Measurements from ENCODE around the gene LRMDA. TPM values are rescaled to one million over a fixed set of nuclear protein-coding genes. Genes with fewer than 3 reads are reported as not detected.

The LRMDA gene
- total RNA-seq, 1 donor from 2014 or later: 0.19 TPM

DNA sequence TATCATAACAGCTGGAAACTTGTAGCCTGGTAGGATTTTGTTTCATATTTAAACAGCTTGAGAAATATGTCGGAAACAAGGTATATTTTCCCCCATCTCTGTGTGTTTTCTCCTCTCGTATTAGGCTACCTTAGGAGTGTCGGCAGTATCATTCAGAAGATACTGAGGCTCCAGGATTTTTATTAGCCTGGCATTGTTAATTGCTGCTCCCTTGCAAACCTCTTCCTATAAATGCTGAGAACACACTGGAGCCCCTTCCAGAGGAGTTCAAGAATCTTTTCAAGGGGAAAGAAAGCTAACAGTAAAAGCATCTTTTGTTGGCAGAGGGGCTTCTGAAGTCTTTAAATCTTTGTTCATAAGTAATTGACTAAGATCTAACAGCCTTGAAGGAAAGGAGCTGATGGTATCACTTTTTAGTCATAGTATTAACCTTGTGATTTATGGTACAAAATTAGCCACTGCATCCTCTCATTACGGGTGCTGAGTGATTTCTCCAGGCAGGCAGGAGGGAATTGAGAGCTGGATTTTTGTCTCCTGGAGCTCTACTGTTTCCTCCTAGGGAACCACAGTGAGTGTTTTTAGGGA is 998.7 kb downstream of the LRMDA start:
- TF ChIP-seq, protein P1, sequence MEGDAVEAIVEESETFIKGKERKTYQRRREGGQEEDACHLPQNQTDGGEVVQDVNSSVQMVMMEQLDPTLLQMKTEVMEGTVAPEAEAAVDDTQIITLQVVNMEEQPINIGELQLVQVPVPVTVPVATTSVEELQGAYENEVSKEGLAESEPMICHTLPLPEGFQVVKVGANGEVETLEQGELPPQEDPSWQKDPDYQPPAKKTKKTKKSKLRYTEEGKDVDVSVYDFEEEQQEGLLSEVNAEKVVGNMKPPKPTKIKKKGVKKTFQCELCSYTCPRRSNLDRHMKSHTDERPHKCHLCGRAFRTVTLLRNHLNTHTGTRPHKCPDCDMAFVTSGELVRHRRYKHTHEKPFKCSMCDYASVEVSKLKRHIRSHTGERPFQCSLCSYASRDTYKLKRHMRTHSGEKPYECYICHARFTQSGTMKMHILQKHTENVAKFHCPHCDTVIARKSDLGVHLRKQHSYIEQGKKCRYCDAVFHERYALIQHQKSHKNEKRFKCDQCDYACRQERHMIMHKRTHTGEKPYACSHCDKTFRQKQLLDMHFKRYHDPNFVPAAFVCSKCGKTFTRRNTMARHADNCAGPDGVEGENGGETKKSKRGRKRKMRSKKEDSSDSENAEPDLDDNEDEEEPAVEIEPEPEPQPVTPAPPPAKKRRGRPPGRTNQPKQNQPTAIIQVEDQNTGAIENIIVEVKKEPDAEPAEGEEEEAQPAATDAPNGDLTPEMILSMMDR (IDR thresholded peaks at IDR 0.05): no peak
- Mint-ChIP-seq H3K9me3 (ENCODE audit: unreplicated experiment) (no peaks in the 10 kb centered on the region), H3K27me3 (ENCODE audit: unreplicated experiment) (no peaks in the 10 kb centered on the region), H3K4me1 (ENCODE audit: unreplicated experiment) (peaks cover 59% of the 10 kb centered on the region), H3K4me3 (ENCODE audit: unreplicated experiment) (peak overlapping the region; percentile 46), H3K36me3 (ENCODE audit: unreplicated experiment) (peaks cover 3% of the 10 kb centered on the region), H3K27ac (ENCODE audit: unreplicated experiment) (peak overlapping the region; percentile 95)
- no peak for DNase-seq (ENCODE audit: extremely low spot score, unreplicated experiment)

DNA sequence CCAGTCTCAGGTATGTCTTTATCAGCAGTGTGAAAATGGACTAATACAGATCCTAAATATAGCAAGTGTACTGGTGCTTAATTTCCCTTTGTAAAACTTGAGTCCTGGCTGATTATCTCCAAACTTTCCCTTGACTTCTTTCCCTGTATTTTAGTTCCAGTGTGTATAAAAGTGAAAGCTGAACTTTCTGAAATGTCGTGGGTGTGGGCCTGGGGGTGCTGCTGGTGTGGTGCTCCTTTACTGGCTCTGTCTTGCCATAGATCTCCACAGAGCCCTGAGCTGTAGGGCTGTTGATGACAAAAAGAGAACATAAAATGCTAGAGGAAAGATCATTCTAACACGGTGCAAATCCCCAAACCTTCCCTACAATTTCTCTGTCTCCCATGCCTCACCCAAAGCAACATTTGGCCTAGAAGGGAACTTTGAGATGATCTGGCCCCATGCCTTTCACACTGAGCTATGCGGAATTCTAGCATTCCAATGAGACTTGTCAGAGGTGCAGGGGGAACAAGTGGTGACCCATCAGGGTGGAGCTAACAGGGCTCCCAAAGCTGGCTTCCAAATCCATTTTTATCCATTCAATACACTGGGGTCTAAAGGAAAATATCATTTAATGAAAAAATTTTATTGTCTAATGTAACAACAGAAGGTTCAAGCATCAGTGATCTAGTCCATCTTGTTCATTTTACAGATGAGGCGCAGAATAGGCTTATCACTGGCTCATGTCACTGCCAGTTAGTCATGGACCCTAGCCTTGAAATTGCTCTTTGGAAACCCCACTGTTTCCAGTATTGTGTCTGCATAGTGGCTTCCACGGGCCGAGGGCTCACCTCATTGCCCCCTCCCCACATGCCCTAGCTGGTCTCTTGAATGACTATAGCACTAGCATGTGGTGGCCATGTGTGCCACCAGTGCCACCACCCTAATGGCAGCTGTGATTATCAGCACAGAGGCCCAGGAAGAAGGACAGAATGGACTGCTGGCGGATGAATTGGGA is 1000.9 kb downstream of the LRMDA start:
- TF ChIP-seq, protein P1 (IDR thresholded peaks at IDR 0.05): no peak
- H3K36me3 Mint-ChIP-seq (ENCODE audit: unreplicated experiment): peaks cover 3% of the 10 kb centered on the region
- DNase-seq (ENCODE audit: extremely low spot score, unreplicated experiment): no peak
- H3K4me3 Mint-ChIP-seq (ENCODE audit: unreplicated experiment): no peak overlapping the region
- peaks cover 7% of the 10 kb centered on the region for H3K9me3 Mint-ChIP-seq (ENCODE audit: unreplicated experiment)
- peaks cover 59% of the 10 kb centered on the region for H3K4me1 Mint-ChIP-seq (ENCODE audit: unreplicated experiment)
- peak overlapping the region; percentile 95 for H3K27ac Mint-ChIP-seq (ENCODE audit: unreplicated experiment)
- H3K27me3 Mint-ChIP-seq (ENCODE audit: unreplicated experiment): no peaks in the 10 kb centered on the region

DNA sequence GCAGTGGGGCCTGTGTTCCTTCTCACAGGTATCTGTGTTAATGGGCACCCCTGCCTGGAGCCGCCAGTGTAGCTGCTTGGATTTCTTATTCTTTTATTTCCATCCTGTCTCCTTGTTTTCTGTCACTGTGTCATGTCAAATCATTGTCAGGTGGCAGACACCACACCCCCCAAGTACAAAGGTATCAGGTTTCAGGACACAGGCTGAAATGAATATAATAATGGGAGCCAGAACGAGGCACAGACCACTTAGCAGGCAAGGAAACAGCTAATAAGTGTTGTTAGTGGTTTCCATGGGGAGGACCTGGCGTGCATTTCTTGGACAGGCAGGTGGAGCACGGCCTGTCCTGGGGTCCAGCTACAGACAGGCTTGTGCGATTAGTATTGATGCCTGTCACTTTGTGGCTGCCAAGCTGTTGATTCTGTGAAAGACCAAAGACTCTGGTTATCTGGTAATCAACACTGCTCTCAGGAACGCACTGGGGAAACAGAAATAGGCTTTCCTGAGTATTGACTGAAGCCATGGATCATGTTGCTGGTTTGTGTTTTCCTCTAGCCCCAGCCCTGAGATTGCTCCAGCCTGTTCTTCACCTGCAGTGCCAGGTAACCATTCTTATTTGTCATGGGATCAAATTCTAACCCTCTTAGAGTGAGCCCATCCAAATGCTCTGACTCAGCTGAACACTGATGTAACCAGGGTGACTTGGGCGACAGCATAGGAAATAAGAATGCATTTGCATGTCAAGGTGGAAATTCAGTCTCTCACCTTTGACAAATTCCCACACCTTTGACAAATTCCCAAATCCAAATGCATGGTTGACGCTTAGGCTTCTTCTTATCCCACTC is 1002.0 kb downstream of the LRMDA start:
- Mint-ChIP-seq H3K27me3 (ENCODE audit: unreplicated experiment) (no peaks in the 10 kb centered on the region), H3K4me3 (ENCODE audit: unreplicated experiment) (no peak overlapping the region), H3K36me3 (ENCODE audit: unreplicated experiment) (no peaks in the 10 kb centered on the region), H3K9me3 (ENCODE audit: unreplicated experiment) (peaks cover 7% of the 10 kb centered on the region), H3K4me1 (ENCODE audit: unreplicated experiment) (peaks cover 52% of the 10 kb centered on the region), H3K27ac (ENCODE audit: unreplicated experiment) (peak overlapping the region; percentile 95)
- DNase-seq (ENCODE audit: extremely low spot score, unreplicated experiment): no peak
- TF ChIP-seq, protein P1 (IDR thresholded peaks at IDR 0.05): no peak

DNA sequence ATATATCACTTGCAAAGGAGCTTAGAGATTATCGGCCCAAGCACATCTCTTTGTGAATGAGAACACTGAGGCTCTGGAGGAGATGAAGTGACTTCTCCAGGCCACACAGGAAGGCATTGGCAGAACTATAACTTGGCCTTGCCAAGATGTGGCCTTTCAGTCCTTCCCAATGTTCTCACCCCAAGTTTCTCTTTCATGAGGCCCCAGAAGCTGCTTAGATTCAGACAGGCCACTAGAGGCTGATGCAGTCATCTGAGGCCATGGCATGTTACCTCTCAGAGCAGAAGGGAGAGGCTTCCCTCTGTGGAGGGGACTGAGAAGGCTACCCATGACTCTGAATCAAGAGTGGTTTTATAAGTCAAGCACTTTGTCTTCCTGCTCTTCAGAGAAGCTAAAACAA is 1003.7 kb downstream of the LRMDA start:
- Mint-ChIP-seq H3K4me1 (ENCODE audit: unreplicated experiment) (peaks cover 35% of the 10 kb centered on the region), H3K36me3 (ENCODE audit: unreplicated experiment) (no peaks in the 10 kb centered on the region), H3K4me3 (ENCODE audit: unreplicated experiment) (no peak overlapping the region), H3K27me3 (ENCODE audit: unreplicated experiment) (no peaks in the 10 kb centered on the region), H3K9me3 (ENCODE audit: unreplicated experiment) (peaks cover 7% of the 10 kb centered on the region), H3K27ac (ENCODE audit: unreplicated experiment) (no peak overlapping the region)
- no peak for DNase-seq (ENCODE audit: extremely low spot score, unreplicated experiment)
- TF ChIP-seq, protein P1 (IDR thresholded peaks at IDR 0.05): no peak
